GM12878 (cell line): ENCODE measurements around the gene KRT6B. TPM values are rescaled to one million over a fixed set of nuclear protein-coding genes. Genes with fewer than 3 reads are reported as not detected.

Experiments
- ATAC-seq: fragments of 200-7000 bp; cut with Tn5 transposase; 3 replicates; pipeline ENCODE4 v1.9.1; 2020; ENCODE audit warnings: mild to moderate bottlenecking, moderate library complexity
- BruUV-seq: library from RNA; stranded (reverse); fragments of 400-500 nt; replicated peaks from 2 replicates; lab custom pipeline; 2021; lab: Mats Ljungman, UMichigan
- CTCF ChIA-PET: fragments of 300-600 bp; sonication (Branson Sonifier 250); formaldehyde crosslinking; extraction: SDS; loops from one replicate; lab custom pipeline; 2021; ENCODE audit warnings: inconsistent platforms; lab: Yijun Ruan, JAX
- POLR2A ChIA-PET: fragments of 350-600 bp; formaldehyde crosslinking; extraction: SDS; loops from one replicate; lab custom pipeline; 2021; ENCODE audit warnings: inconsistent platforms; lab: Charles Lee
- RAD21 ChIA-PET: fragments of 300-600 bp; sonication (Branson Sonifier 250); formaldehyde crosslinking; loops from one replicate; lab custom pipeline; 2023; ENCODE audit warnings: antibody characterized with exemption; ENCODE audit not compliant: unreplicated experiment; lab: Charles Lee
- SMC1A ChIA-PET: fragments of 300-600 bp; sonication (Branson Sonifier 250); formaldehyde crosslinking; loops from one replicate; lab custom pipeline; 2023; ENCODE audit not compliant: unreplicated experiment, uncharacterized antibody; lab: Charles Lee
- DNase-seq: peaks from one replicate; pipeline ENCODE4 v3.0.0-alpha.2; 2011; ENCODE audit warnings: low read depth, low spot score
- FAIRE-seq: peaks from 3 replicates; lab custom pipeline; 2011; peaks lifted over from hg19 to GRCh38; lab: Jason Lieb, UNC
- H2AFZ ChIP-seq: 2 replicates; pipeline ENCODE4 v1.6.0; 2011; ENCODE audit warnings: low read depth, low read length, control low read depth; ENCODE audit not compliant: control insufficient read depth
- H3K27ac ChIP-seq: 2 replicates; pipeline ENCODE4 v1.5.1; 2011; ENCODE audit warnings: control low read depth; ENCODE audit not compliant: control insufficient read depth, insufficient read depth
- H3K27me3 ChIP-seq, 2 experiments: replicated peaks in 1 of 2; 2 replicates each; pipeline versions ENCODE4 v1.6.0 to v1.6.1; 2011; ENCODE audit warnings: low read length in 1 of 2; ENCODE audit not compliant: control insufficient read depth in 2 of 2, insufficient read depth in 2 of 2
- H3K36me3 ChIP-seq, 2 experiments: 2 replicates each; pipeline ENCODE4 v1.5.1; 2011; ENCODE audit warnings: low read length in 1 of 2; ENCODE audit not compliant: control insufficient read depth in 2 of 2, insufficient read depth in 2 of 2
- H3K4me1 ChIP-seq: 2 replicates; pipeline ENCODE4 v1.6.1; 2011; ENCODE audit warnings: mild to moderate bottlenecking, low read length, moderate library complexity, mixed read lengths; ENCODE audit not compliant: control insufficient read depth, insufficient read depth
- H3K4me2 ChIP-seq: 2 replicates; pipeline ENCODE4 v1.6.0; 2011; ENCODE audit warnings: control low read depth; ENCODE audit not compliant: control insufficient read depth, insufficient read depth
- H3K4me3 ChIP-seq: fragments of 200-600 bp; sonication (generic); 2 replicates; pipeline ENCODE4 v1.5.1; 2016
- H3K79me2 ChIP-seq: 2 replicates; pipeline ENCODE4 v1.6.0; 2011; ENCODE audit warnings: low read length; ENCODE audit not compliant: control insufficient read depth, insufficient read depth
- H3K9ac ChIP-seq: 2 replicates; pipeline ENCODE4 v1.8.0; 2011; ENCODE audit warnings: low read length, control low read depth, mixed read lengths; ENCODE audit not compliant: control insufficient read depth, insufficient read depth
- H3K9me3 ChIP-seq: replicated peaks from 3 replicates; pipeline ENCODE4 v1.5.1; 2011; ENCODE audit warnings: mild to moderate bottlenecking, low read length; ENCODE audit not compliant: control insufficient read depth, insufficient read depth
- H4K20me1 ChIP-seq: 2 replicates; pipeline ENCODE4 v1.6.0; 2011; ENCODE audit not compliant: control insufficient read depth, insufficient read depth
- MTA2 ChIP-seq: fragments of 450-650 bp; IDR thresholded peaks from 2 replicates; pipeline ENCODE4 v1.6.1; 2016; ENCODE audit warnings: low read depth, mild to moderate bottlenecking, moderate library complexity
- NKRF ChIP-seq: fragments of 450-650 bp; conservative IDR thresholded peaks from 2 replicates; pipeline ENCODE4 v1.6.1; 2017; ENCODE audit warnings: mild to moderate bottlenecking, moderate library complexity
- SIN3A ChIP-seq: IDR thresholded peaks from 2 replicates; pipeline ENCODE4 v1.6.1; 2012; ENCODE audit warnings: low read depth, low read length, improper control_type of control experiment
- ZBTB40 ChIP-seq: fragments of 450-650 bp; IDR thresholded peaks from 2 replicates; pipeline ENCODE4 v1.6.1; 2016; ENCODE audit warnings: mild to moderate bottlenecking, moderate library complexity, borderline replicate concordance
- ZNF217 ChIP-seq: fragments of 450-650 bp; IDR thresholded peaks from 2 replicates; pipeline ENCODE4 v1.6.1; 2017; ENCODE audit warnings: antibody characterized with exemption, mild to moderate bottlenecking
- ZNF24 ChIP-seq: fragments of 450-650 bp; IDR thresholded peaks from 2 replicates; pipeline ENCODE4 v1.6.1; 2017; ENCODE audit warnings: antibody characterized with exemption, mild to moderate bottlenecking
- ZNF592 ChIP-seq: fragments of 450-650 bp; IDR thresholded peaks from 2 replicates; pipeline ENCODE4 v1.6.1; 2017; ENCODE audit warnings: mild to moderate bottlenecking, moderate library complexity
- WGBS: methylation state at CpG from one replicate; pipeline ENCODE4 v1.1.6; 2016; ENCODE audit warnings: low lambda C conversion rate; ENCODE audit not compliant: insufficient replicate concordance, insufficient coverage; ENCODE audit errors: missing lambda C conversion rate; 5-methylcytosine and 5-hydroxymethylcytosine counted together
- in situ Hi-C: fragments of 300-500 bp; cut with MboI; formaldehyde crosslinking; loops from 9 replicates; pipeline ENCODE4 v1.14.3; 2018; ENCODE audit warnings: mixed read lengths
- intact Hi-C: fragments of 100-400 bp; cut with micrococcal nuclease; formaldehyde crosslinking; loops from one replicate; pipeline ENCODE4 v1.14.2; 2022; ENCODE audit not compliant: unreplicated experiment
- polyA plus RNA-seq, 11 experiments: library from polyadenylated mRNA; depleted of rRNA in 4 of 11; unstranded in 6 of 11; stranded (reverse) in 5 of 11; fragments of >200 nt; fragmentation: Nextera tagmentation in 4 of 11; fragmentation: Illumina TruSeq in 1 of 11; extraction: Ambion mirVana in 4 of 11; extraction: Trizol in 1 of 11; gene quantifications; 1 replicate in 1 of 11; 2 replicates in 10 of 11; pipeline versions ENCODE4 v1.2.1 to v1.2.3, GENCODE V29; 2011 to 2016; ENCODE audit warnings: inconsistent platforms in 2 of 11, missing spikeins in 2 of 11, low read depth in 1 of 11
- total RNA-seq, 4 experiments: library from RNA; depleted of rRNA in 3 of 4; stranded (reverse); fragments of >200 nt in 3 of 4; fragmentation: Illumina TruSeq in 1 of 4; extraction: Trizol in 1 of 4; gene quantifications; 2 replicates each; pipeline versions ENCODE4 v1.2.1 to v1.2.3, GENCODE V29; 2013 to 2021

KRT6B gene
- total and polyA plus RNA-seq, 10 of the 15 experiments (the other 5 are each of a cell fraction or from before 2014, with no cell fraction given) = 0.07 TPM; not detected in 9

GRCh38 chr12:52469853-52470252 is 17.9 kb upstream of the KRT6B start:
- Histone ChIP-seq H3K4me1 (no peaks in the 10 kb centered on the region), H3K36me3 (no peaks in the 10 kb centered on the region), H3K4me2 (no peak overlapping the region), H3K9me3 (no peaks in the 10 kb centered on the region), H3K27ac (no peak overlapping the region), H3K79me2 (no peaks in the 10 kb centered on the region), H3K27me3 (no peaks in the 10 kb centered on the region; a peak in 1 of 4 replicates), H3K9ac (no peak overlapping the region), H4K20me1 (no peaks in the 10 kb centered on the region), H3K4me3 (no peak overlapping the region), H2AFZ (no peak overlapping the region)
- no peak for FAIRE-seq
- no peak for TF ChIP-seq ZBTB40
- ChIA-PET CTCF (no interaction called here), SMC1A (no interaction called here), POLR2A (no interaction called here), RAD21 (no interaction called here)
- in situ Hi-C loops = no loop called here
- no TSS peak for BruUV-seq
- WGBS = 24% methylated on average over 4 of the region's 4 CpGs
- intact Hi-C loops = no loop called here
- ATAC-seq = no peak
- DNase-seq = no peak

- FAIRE-seq = no peak
- H3K4me1 ChIP-seq = no peaks in the 10 kb centered on the region
- H3K27ac ChIP-seq = no peak overlapping the region
- no peak overlapping the region for H3K4me3 ChIP-seq
- no peaks in the 10 kb centered on the region for H4K20me1 ChIP-seq
- no peak overlapping the region for H3K4me2 ChIP-seq
- ChIA-PET RAD21 (interaction anchor here (0.6 kb wide), 1 partner anchor 498 kb away, joined by 4 read pairs; no protein-coding TSS in a partner anchor), SMC1A (no interaction called here), POLR2A (no interaction called here), CTCF (no interaction called here)
- H3K36me3 ChIP-seq = no peaks in the 10 kb centered on the region
- intact Hi-C loops = no loop called here
- no peak overlapping the region for H2AFZ ChIP-seq
- WGBS = 39% methylated on average over 2 of the region's 2 CpGs
- H3K79me2 ChIP-seq = no peaks in the 10 kb centered on the region
- no peaks in the 10 kb centered on the region for H3K9me3 ChIP-seq
- ATAC-seq = no peak
- no peak overlapping the region for H3K9ac ChIP-seq
- no TSS peak for BruUV-seq
- H3K27me3 ChIP-seq = no peaks in the 10 kb centered on the region
- in situ Hi-C loops = no loop called here
- no peak for DNase-seq
- TF ChIP-seq SIN3A = no peak
- no peak for TF ChIP-seq ZNF24
- no peak for TF ChIP-seq NKRF
- no peak for TF ChIP-seq MTA2
- TF ChIP-seq ZNF592 = no peak
- no peak for TF ChIP-seq ZNF217
Observed at GRCh38 chr12:52464897-52465296, 13.0 kb upstream of the KRT6B start.
